ENCODE data around the gene HOXA11.

The HOXA11 gene

GRCh38 chr7:27156508-27156898 is 28.5 kb downstream of the HOXA11 start, which contains the start of gene HOXA7:
TSS of gene HOXA7 (minus strand) at chr7:27156675. CDS start at chr7:27156545, 130 bp downstream.
- no peak for DNase-seq

- DNase-seq = no peak
Observed at GRCh38 chr7:27155816-27156507, 29.1 kb downstream of the HOXA11 start.

GRCh38 chr7:27154901-27155815 is 29.9 kb downstream of the HOXA11 start:
- DNase-seq = no peak

- DNase-seq = no peak
Observed at GRCh38 chr7:27154369-27154768, 30.7 kb downstream of the HOXA11 start.

GRCh38 chr7:27153526-27153925 is 31.5 kb downstream of the HOXA11 start:
- no peak for DNase-seq

GRCh38 chr7:27152816-27153442 is 32.1 kb downstream of the HOXA11 start:
- DNase-seq = no peak

GRCh38 chr7:27151931-27152815 is 32.9 kb downstream of the HOXA11 start, which contains the start of gene HOXA3:
TSS of gene HOXA3 (minus strand) at chr7:27152583. CDS start at chr7:27110640, 41,943 bp downstream.
- no peak for DNase-seq

GRCh38 chr7:27151341-27151930 is 33.6 kb downstream of the HOXA11 start:
- DNase-seq = no peak

- DNase-seq = no peak
Observed at GRCh38 chr7:27150568-27151340, 34.3 kb downstream of the HOXA11 start.

- no peak for DNase-seq
Observed at GRCh38 chr7:27149842-27150567, 35.0 kb downstream of the HOXA11 start.

GRCh38 chr7:27148756-27149641 is 36.0 kb downstream of the HOXA11 start:
- DNase-seq = no peak

GRCh38 chr7:27148031-27148755 is 36.8 kb downstream of the HOXA11 start:
- DNase-seq = no peak

GRCh38 chr7:27147199-27148030 is 37.6 kb downstream of the HOXA11 start, which contains the start of gene HOXA6:
TSS of gene HOXA6 (minus strand) at chr7:27147774. CDS start at chr7:27147749, 25 bp downstream.
- DNase-seq = no peak

- DNase-seq = no peak
Observed at GRCh38 chr7:27146491-27147198, 38.4 kb downstream of the HOXA11 start.

GRCh38 chr7:27145914-27146412 is 39.1 kb downstream of the HOXA11 start:
- DNase-seq = no peak

- DNase-seq = no peak
Observed at GRCh38 chr7:27145165-27145913, 39.7 kb downstream of the HOXA11 start.
